KMS-11 (cell line): ENCODE results near the gene ORC1.
"Not testable (repeated sequence)": the region's sequence is repeated elsewhere in the genome, so short reads cannot be mapped to it uniquely, and the experiment has no call there.

Experiments
- H2AFZ ChIP-seq: fragments of 200-600 bp; sonication (generic); 2 replicates; pipeline ENCODE4 v1.6.1; 2016; ENCODE audit warnings: antibody characterized with exemption, mixed run types, low read depth
- H3K27ac ChIP-seq: fragments of 200-600 bp; sonication (generic); 2 replicates; pipeline ENCODE4 v1.6.1; 2016; ENCODE audit warnings: mild to moderate bottlenecking, mixed run types
- H3K27me3 ChIP-seq: fragments of 200-600 bp; sonication (generic); 2 replicates; pipeline ENCODE4 v1.6.1; 2017; ENCODE audit warnings: mild to moderate bottlenecking, low read depth, mixed run types, moderate library complexity; ENCODE audit not compliant: insufficient read depth
- H3K36me3 ChIP-seq: fragments of 200-600 bp; sonication (generic); 2 replicates; pipeline ENCODE4 v1.6.1; 2017; ENCODE audit warnings: mild to moderate bottlenecking, mixed run types; ENCODE audit not compliant: insufficient read depth
- H3K4me1 ChIP-seq: fragments of 200-600 bp; sonication (generic); 2 replicates; pipeline ENCODE4 v1.6.1; 2016; ENCODE audit warnings: mild to moderate bottlenecking, low read depth, mixed run types; ENCODE audit not compliant: poor library complexity, severe bottlenecking
- H3K4me2 ChIP-seq: fragments of 200-600 bp; sonication (generic); 2 replicates; pipeline ENCODE4 v1.7.0; 2016; ENCODE audit warnings: mild to moderate bottlenecking, mixed run types
- H3K4me3 ChIP-seq: fragments of 200-600 bp; sonication (generic); IDR thresholded peaks from 2 replicates; pipeline ENCODE4 v1.6.1; 2017; ENCODE audit warnings: low read depth, low read length, mixed read lengths; ENCODE audit not compliant: insufficient read depth
- H3K79me2 ChIP-seq: fragments of 200-600 bp; sonication (generic); 2 replicates; pipeline ENCODE4 v1.6.1; 2016; ENCODE audit warnings: low read depth, mixed run types; ENCODE audit not compliant: insufficient read depth
- H3K9ac ChIP-seq: fragments of 200-600 bp; sonication (generic); 2 replicates; pipeline ENCODE4 v1.6.1; 2016; ENCODE audit warnings: mild to moderate bottlenecking, mixed run types
- H4K20me1 ChIP-seq: fragments of 200-600 bp; sonication (generic); 2 replicates; pipeline ENCODE4 v1.6.1; 2016; ENCODE audit warnings: mild to moderate bottlenecking, mixed run types; ENCODE audit not compliant: insufficient read depth
- CTCF ChIP-seq: fragments of 200-600 bp; sonication (generic); conservative IDR thresholded peaks from 2 replicates; pipeline ENCODE4 v1.6.1; 2017; ENCODE audit warnings: low read depth, mild to moderate bottlenecking, antibody characterized with exemption, low read length, moderate library complexity, mixed read lengths

The ORC1 gene

GRCh38 chr1:52399629-52400028 is 4.6 kb downstream of the ORC1 start:
- H3K4me2 ChIP-seq, result no peak overlapping the region
- no peak for TF ChIP-seq CTCF
- no peak overlapping the region for H3K9ac ChIP-seq
- H2AFZ ChIP-seq, result no peak overlapping the region
- peaks cover 20% of the 10 kb centered on the region for H3K4me1 ChIP-seq
- H3K79me2 ChIP-seq, result peaks cover 48% of the 10 kb centered on the region
- H3K27me3 ChIP-seq, result no peaks in the 10 kb centered on the region
- H3K4me3 ChIP-seq, result no peak overlapping the region
- H4K20me1 ChIP-seq, result no peaks in the 10 kb centered on the region
- H3K27ac ChIP-seq, result no peak overlapping the region
- peaks cover 40% of the 10 kb centered on the region; the same call in 1 of the 2 replicates for H3K36me3 ChIP-seq

GRCh38 chr1:52393174-52393573 is 11.0 kb downstream of the ORC1 start:
- H4K20me1 ChIP-seq, result no peaks in the 10 kb centered on the region
- H3K27me3 ChIP-seq, result no peaks in the 10 kb centered on the region
- no peak overlapping the region for H3K27ac ChIP-seq
- no peak overlapping the region for H3K9ac ChIP-seq
- H3K4me3 ChIP-seq, result no peak overlapping the region
- no peak for TF ChIP-seq CTCF
- H2AFZ ChIP-seq, result no peak overlapping the region
- H3K4me1 ChIP-seq, result no peaks in the 10 kb centered on the region
- H3K79me2 ChIP-seq, result peaks cover 9% of the 10 kb centered on the region; the same call in 1 of the 2 replicates
- no peak overlapping the region for H3K4me2 ChIP-seq
- H3K36me3 ChIP-seq, result peaks cover 62% of the 10 kb centered on the region

GRCh38 chr1:52386458-52386857 is 17.8 kb downstream of the ORC1 start:
- H3K27me3 ChIP-seq, result no peaks in the 10 kb centered on the region
- peaks cover 75% of the 10 kb centered on the region; the same call in 1 of the 2 replicates for H3K36me3 ChIP-seq
- no peaks in the 10 kb centered on the region for H3K4me1 ChIP-seq
- no peaks in the 10 kb centered on the region for H4K20me1 ChIP-seq
- H3K4me2 ChIP-seq, result no peak overlapping the region
- no peaks in the 10 kb centered on the region; the same call in 1 of the 2 replicates for H3K79me2 ChIP-seq
- no peak for TF ChIP-seq CTCF
- H2AFZ ChIP-seq, result no peak overlapping the region
- H3K27ac ChIP-seq, result no peak overlapping the region
- no peak overlapping the region for H3K4me3 ChIP-seq
- no peak overlapping the region for H3K9ac ChIP-seq

- H3K79me2 ChIP-seq, result no peaks in the 10 kb centered on the region; the same call in 1 of the 2 replicates
- H3K9ac ChIP-seq, result no peak overlapping the region
- no peaks in the 10 kb centered on the region for H3K4me1 ChIP-seq
- H3K36me3 ChIP-seq, result peaks cover 72% of the 10 kb centered on the region; the same call in 1 of the 2 replicates
- no peak overlapping the region for H3K27ac ChIP-seq
- H2AFZ ChIP-seq, result no peak overlapping the region
- no peak overlapping the region for H3K4me2 ChIP-seq
- no peaks in the 10 kb centered on the region for H3K27me3 ChIP-seq
- no peak for TF ChIP-seq CTCF
- no peak overlapping the region for H3K4me3 ChIP-seq
- H4K20me1 ChIP-seq, result no peaks in the 10 kb centered on the region
Observed at GRCh38 chr1:52385376-52385775, 18.8 kb downstream of the ORC1 start.

- H4K20me1 ChIP-seq, H2AFZ ChIP-seq, H3K79me2 ChIP-seq, H3K4me3 ChIP-seq, H3K9ac ChIP-seq, H3K4me2 ChIP-seq, H3K27me3 ChIP-seq, H3K27ac ChIP-seq: not testable (repeated sequence)
- Histone ChIP-seq H3K4me1 (peaks cover 17% of the 10 kb centered on the region), H3K36me3 (peaks cover 20% of the 10 kb centered on the region; the same call in 1 of the 2 replicates)
Observed at GRCh38 chr1:52369851-52370250, 34.4 kb downstream of the ORC1 start.
